Smooth muscle cell (in vitro differentiated cells): ENCODE measurements around the gene USP34. TPM values are rescaled to one million over a fixed set of nuclear protein-coding genes. Genes with fewer than 3 reads are reported as not detected.

Experiments
- DNase-seq: peaks from one replicate; lab custom pipeline; 2025; ENCODE audit not compliant: unreplicated experiment; lab: John Stamatoyannopoulos, UW
- H2AFZ ChIP-seq: fragments of 200-600 bp; sonication (generic); 2 replicates; pipeline ENCODE4 v1.6.0; 2016; ENCODE audit warnings: antibody characterized with exemption, low read depth, mild to moderate bottlenecking
- H3F3A ChIP-seq: fragments of 200-600 bp; sonication (generic); 2 replicates; pipeline ENCODE4 v1.6.0; 2017; ENCODE audit warnings: antibody characterized with exemption, low read depth
- H3K27ac ChIP-seq: fragments of 200-600 bp; sonication (generic); 2 replicates; pipeline ENCODE4 v1.5.1; 2016; ENCODE audit warnings: low read depth, mild to moderate bottlenecking
- H3K27me3 ChIP-seq: fragments of 200-600 bp; sonication (generic); 2 replicates; pipeline ENCODE4 v1.6.1; 2016; ENCODE audit warnings: low read depth, mild to moderate bottlenecking
- H3K36me3 ChIP-seq: fragments of 200-600 bp; sonication (generic); 2 replicates; pipeline ENCODE4 v1.5.1; 2016; ENCODE audit warnings: low read depth
- H3K4me1 ChIP-seq: fragments of 200-600 bp; sonication (generic); 2 replicates; pipeline ENCODE4 v1.5.1; 2016; ENCODE audit warnings: low read depth
- H3K4me2 ChIP-seq: fragments of 200-600 bp; sonication (generic); 2 replicates; pipeline ENCODE4 v1.6.0; 2016; ENCODE audit warnings: mild to moderate bottlenecking
- H3K4me3 ChIP-seq: fragments of 200-600 bp; sonication (generic); 2 replicates; pipeline ENCODE4 v1.5.1; 2016; ENCODE audit warnings: mild to moderate bottlenecking
- H3K79me2 ChIP-seq: fragments of 200-600 bp; sonication (generic); 2 replicates; pipeline ENCODE4 v1.6.0; 2016; ENCODE audit warnings: low read depth, mild to moderate bottlenecking
- H3K9ac ChIP-seq: fragments of 200-600 bp; sonication (generic); 2 replicates; pipeline ENCODE4 v1.6.0; 2016; ENCODE audit warnings: low read depth
- H3K9me3 ChIP-seq: fragments of 200-600 bp; sonication (generic); replicated peaks from 2 replicates; pipeline ENCODE4 v1.5.1; 2016; ENCODE audit warnings: low read depth
- H4K20me1 ChIP-seq: fragments of 200-600 bp; sonication (generic); 2 replicates; pipeline ENCODE4 v1.6.0; 2016; ENCODE audit warnings: low read depth
- WGBS: methylation state at CpG from one replicate; pipeline ENCODE4 v1.1.7; 2016; ENCODE audit warnings: low lambda C conversion rate; 5-methylcytosine and 5-hydroxymethylcytosine counted together
- polyA plus RNA-seq: library from polyadenylated mRNA; unstranded; fragments of >200 nt; fragmentation: Nextera tagmentation; extraction: Ambion mirVana; gene quantifications from 2 replicates; pipeline ENCODE4 v1.2.1, GENCODE V29; 2016
- total RNA-seq: library from RNA; depleted of rRNA; stranded (reverse); fragments of >200 nt; gene quantifications from 2 replicates; pipeline ENCODE4 v1.2.3, GENCODE V29; 2014
- TF ChIP-seq, protein P1 (sequence below): fragments of 200-600 bp; sonication (generic); IDR thresholded peaks from 2 replicates; pipeline ENCODE4 v1.5.1; 2017; ENCODE audit warnings: borderline replicate concordance, mild to moderate bottlenecking, antibody characterized with exemption; ENCODE audit not compliant: insufficient read depth, poor library complexity, severe bottlenecking

The USP34 gene
- total and polyA plus RNA-seq, 2 experiments from 2014 or later = 26.4 to 152 TPM

DNA sequence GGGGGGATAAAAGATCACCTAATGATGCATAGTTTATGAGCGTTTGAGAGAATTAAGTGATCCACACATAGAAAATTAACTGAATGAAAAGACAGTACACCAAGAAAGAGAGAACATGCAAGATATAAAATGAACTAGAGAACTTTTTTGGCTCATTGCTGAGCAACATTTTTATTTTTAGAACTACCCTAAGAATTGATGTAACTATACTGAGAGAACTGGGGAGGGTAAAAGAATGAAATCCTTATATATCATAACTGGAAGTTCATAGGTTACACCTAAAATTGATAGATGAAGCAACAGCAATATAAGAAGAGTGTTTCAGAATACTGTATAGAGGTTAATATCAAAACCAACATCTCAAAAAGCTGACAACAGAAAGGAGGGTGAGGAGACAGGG is 55.6 kb downstream of the USP34 start:
- H3K9me3 ChIP-seq = no peaks in the 10 kb centered on the region
- H3K27me3 ChIP-seq = no peaks in the 10 kb centered on the region
- 91% methylated on average over 1 of the region's 1 CpG for WGBS
- no peak overlapping the region for H3K4me2 ChIP-seq
- no peak overlapping the region for H3K4me3 ChIP-seq
- H3K9ac ChIP-seq = no peak overlapping the region
- H3F3A ChIP-seq = no peaks in the 10 kb centered on the region
- peaks cover 88% of the 10 kb centered on the region for H3K79me2 ChIP-seq
- no peak overlapping the region for H3K27ac ChIP-seq
- H3K4me1 ChIP-seq = no peaks in the 10 kb centered on the region
- TF ChIP-seq, protein P1, sequence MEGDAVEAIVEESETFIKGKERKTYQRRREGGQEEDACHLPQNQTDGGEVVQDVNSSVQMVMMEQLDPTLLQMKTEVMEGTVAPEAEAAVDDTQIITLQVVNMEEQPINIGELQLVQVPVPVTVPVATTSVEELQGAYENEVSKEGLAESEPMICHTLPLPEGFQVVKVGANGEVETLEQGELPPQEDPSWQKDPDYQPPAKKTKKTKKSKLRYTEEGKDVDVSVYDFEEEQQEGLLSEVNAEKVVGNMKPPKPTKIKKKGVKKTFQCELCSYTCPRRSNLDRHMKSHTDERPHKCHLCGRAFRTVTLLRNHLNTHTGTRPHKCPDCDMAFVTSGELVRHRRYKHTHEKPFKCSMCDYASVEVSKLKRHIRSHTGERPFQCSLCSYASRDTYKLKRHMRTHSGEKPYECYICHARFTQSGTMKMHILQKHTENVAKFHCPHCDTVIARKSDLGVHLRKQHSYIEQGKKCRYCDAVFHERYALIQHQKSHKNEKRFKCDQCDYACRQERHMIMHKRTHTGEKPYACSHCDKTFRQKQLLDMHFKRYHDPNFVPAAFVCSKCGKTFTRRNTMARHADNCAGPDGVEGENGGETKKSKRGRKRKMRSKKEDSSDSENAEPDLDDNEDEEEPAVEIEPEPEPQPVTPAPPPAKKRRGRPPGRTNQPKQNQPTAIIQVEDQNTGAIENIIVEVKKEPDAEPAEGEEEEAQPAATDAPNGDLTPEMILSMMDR = no peak
- H3K36me3 ChIP-seq = no peaks in the 10 kb centered on the region
- no peak overlapping the region for H2AFZ ChIP-seq
- peaks cover 93% of the 10 kb centered on the region for H4K20me1 ChIP-seq
- no peak for DNase-seq

DNA sequence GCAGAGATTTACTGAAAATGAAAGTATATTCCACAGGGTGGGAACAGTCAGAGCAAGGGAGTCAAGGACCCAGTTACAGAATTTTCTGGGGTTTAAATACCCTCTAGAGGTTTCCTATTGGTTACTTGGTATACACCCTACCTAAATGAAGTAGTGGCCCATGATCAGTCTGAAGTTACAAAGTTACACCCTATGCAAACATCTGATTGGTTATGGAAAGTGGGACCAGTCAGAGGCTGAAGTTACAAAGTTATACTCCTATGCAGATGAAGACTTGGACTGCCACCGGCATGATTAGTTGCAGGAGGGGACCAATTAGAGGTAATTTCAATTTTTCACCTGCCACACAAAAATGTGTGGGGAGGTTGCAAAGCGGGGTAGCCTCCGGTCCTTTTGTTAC is 56.2 kb downstream of the USP34 start:
- no peak overlapping the region for H3K4me3 ChIP-seq
- WGBS = 97% methylated on average over 3 of the region's 3 CpGs

DNA sequence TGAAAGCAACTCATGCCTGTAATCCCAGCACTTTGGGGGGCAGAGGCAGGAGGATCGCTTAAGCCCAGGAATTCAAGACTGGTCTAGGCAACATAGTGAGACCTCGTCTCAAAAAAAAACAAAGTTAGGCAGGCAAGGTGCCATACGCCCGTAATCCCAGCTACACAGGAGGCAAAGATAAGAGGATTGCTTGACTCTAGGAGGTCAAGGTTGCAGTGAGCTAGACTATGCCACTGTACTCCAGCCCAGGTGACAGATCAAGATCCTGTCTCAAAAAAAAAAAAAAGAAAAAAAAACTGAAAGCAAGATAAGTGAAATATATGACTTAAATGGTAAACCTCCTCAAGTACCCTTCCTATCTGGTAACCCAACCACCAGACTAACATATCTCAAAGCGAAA is 59.8 kb downstream of the USP34 start:
- no peaks in the 10 kb centered on the region for H3F3A ChIP-seq
- no peak overlapping the region for H2AFZ ChIP-seq
- H3K9ac ChIP-seq = no peak overlapping the region
- peaks cover 96% of the 10 kb centered on the region for H4K20me1 ChIP-seq
- H3K79me2 ChIP-seq = peaks cover 75% of the 10 kb centered on the region
- TF ChIP-seq, protein P1 = no peak
- H3K4me1 ChIP-seq = no peaks in the 10 kb centered on the region
- H3K4me3 ChIP-seq = no peak overlapping the region
- 94% methylated on average over 5 of the region's 5 CpGs for WGBS
- H3K4me2 ChIP-seq = no peak overlapping the region
- H3K36me3 ChIP-seq = no peaks in the 10 kb centered on the region
- no peak overlapping the region for H3K27ac ChIP-seq
- no peaks in the 10 kb centered on the region for H3K9me3 ChIP-seq
- H3K27me3 ChIP-seq = no peaks in the 10 kb centered on the region
- no peak for DNase-seq

More for the DNA sequence above, 56.2 kb downstream of the USP34 start:
- H3K27me3 ChIP-seq = no peaks in the 10 kb centered on the region
- H3K36me3 ChIP-seq = no peaks in the 10 kb centered on the region
- H3F3A ChIP-seq = no peaks in the 10 kb centered on the region
- H3K9me3 ChIP-seq = no peaks in the 10 kb centered on the region
- no peak overlapping the region for H3K4me2 ChIP-seq
- DNase-seq = no peak
- H3K79me2 ChIP-seq = peaks cover 88% of the 10 kb centered on the region
- no peak overlapping the region for H3K27ac ChIP-seq
- TF ChIP-seq, protein P1 = no peak
- no peak overlapping the region for H3K9ac ChIP-seq
- peaks cover 92% of the 10 kb centered on the region for H4K20me1 ChIP-seq
- no peak overlapping the region for H2AFZ ChIP-seq
- H3K4me1 ChIP-seq = no peaks in the 10 kb centered on the region

DNA sequence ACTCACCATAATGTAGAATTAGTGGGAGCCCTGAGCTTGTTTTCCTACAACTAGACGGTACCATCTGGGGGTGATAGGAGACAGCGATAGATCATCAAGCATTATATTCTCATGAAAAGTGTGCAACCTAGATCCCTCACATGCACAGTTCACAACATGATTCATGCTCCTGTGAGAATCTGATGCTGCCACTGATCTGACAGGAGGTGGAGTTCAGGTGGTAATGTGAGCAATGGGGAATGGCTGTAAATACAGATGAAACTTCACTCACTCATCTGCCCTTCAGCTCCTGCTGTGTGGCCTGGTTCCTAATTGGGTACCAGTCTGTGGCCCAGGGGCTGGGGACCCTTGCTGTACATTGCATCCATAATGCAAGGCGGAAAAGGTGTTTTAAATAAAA is 60.7 kb downstream of the USP34 start:
- Histone ChIP-seq H3K79me2 (peaks cover 76% of the 10 kb centered on the region), H3K9ac (no peak overlapping the region), H2AFZ (no peak overlapping the region), H3K4me2 (no peak overlapping the region), H4K20me1 (peaks cover 94% of the 10 kb centered on the region), H3K36me3 (peaks cover 7% of the 10 kb centered on the region), H3K27ac (no peak overlapping the region), H3K9me3 (no peaks in the 10 kb centered on the region), H3K27me3 (no peaks in the 10 kb centered on the region), H3K4me1 (no peaks in the 10 kb centered on the region), H3F3A (no peaks in the 10 kb centered on the region), H3K4me3 (no peak overlapping the region)
- 94% methylated on average over 3 of the region's 3 CpGs for WGBS
- TF ChIP-seq, protein P1 = no peak
- DNase-seq = no peak
